ENCODE data around the gene C1orf74. TPM values are rescaled to one million over a fixed set of nuclear protein-coding genes. Genes with fewer than 3 reads are reported as not detected.

The C1orf74 gene
- total and polyA plus RNA-seq, 2 experiments from 2014 or later: 1.4 to 2.3 TPM

DNA sequence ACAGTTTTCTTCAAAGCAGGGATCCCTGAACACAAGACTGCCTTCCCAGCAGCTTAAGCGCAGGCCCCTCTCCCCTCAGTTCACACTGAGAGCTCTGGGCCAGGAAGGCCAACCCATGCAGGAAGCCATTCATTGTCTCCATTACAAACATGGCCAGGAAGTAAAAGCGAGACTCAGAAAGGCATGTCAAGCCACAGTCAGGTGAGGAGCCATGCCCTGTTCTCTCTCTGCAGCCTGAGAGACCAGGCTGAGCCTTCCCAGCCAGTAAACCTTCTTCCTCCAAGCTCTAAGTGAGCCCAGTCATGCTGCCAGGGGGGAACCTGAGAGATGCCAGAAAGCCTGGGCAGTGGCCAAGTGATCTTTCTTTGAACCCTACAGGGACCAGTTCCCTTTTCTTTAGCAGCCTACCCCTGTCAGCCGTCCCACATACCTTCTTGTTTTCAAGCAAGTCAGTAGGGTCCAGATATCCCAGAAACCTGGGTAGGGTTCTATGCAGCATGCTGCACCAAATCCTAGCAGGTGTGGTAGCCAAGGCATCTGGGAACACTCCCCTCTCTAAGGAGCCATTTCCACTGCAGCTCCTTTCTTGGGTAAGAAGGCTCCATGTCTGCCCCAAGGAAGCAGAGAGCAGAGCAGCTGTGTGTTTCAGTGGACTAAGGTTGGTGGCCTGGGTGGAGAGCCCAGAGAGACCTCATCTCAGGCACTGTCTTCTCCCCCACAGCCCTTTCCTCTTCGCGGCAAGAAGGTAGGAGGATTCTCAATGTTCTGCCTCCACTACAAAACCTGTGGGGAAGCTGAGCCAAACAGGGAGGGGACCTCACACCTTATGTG, 27.5 kb downstream of the C1orf74 start:
- no peak overlapping the region for H3K4me2 ChIP-seq (ENCODE audit: unreplicated experiment)
- no peak for DNase-seq
- WGBS, 2 experiments (ENCODE audit: low coverage in 1 of 2, low lambda C conversion rate in 2 of 2, missing lambda C conversion rate in 2 of 2): 73 to 77% methylated on average over 5 of the region's 5 CpGs
- no peak overlapping the region for H3K4me3 ChIP-seq
- no peaks in the 10 kb centered on the region for H3K27me3 ChIP-seq (replicated peaks; ENCODE audit: insufficient read depth)
- H3K36me3 ChIP-seq (ENCODE audit: low read depth): no peaks in the 10 kb centered on the region
- no peaks in the 10 kb centered on the region for H3K9me2 ChIP-seq (ENCODE audit: insufficient read depth)
- no peak for TF ChIP-seq EZH2phosphoT487 (IDR thresholded peaks at IDR 0.05; ENCODE audit: insufficient read depth, low read depth)
- TF ChIP-seq EZH2 (IDR thresholded peaks at IDR 0.05; ENCODE audit: insufficient read depth, poor library complexity, severe bottlenecking): no peak
- H3K79me2 ChIP-seq (ENCODE audit: insufficient read depth): no peaks in the 10 kb centered on the region
- in situ Hi-C loops (cut with MboI): no loop called here
- no peaks in the 10 kb centered on the region for H3K9me3 ChIP-seq (ENCODE audit: low read depth)
- no peaks in the 10 kb centered on the region for H3F3A ChIP-seq (ENCODE audit: insufficient read depth)
- H2AFZ ChIP-seq: no peak overlapping the region
- H3K27ac ChIP-seq: no peak overlapping the region
- H3K9ac ChIP-seq: no peak overlapping the region
- H3K4me1 ChIP-seq (ENCODE audit: insufficient read depth): 0 out of 2 replicates have a peak, but pooled peaks cover 9% of the 10 kb centered on the region
- H4K20me1 ChIP-seq (ENCODE audit: insufficient read depth): no peaks in the 10 kb centered on the region

DNA sequence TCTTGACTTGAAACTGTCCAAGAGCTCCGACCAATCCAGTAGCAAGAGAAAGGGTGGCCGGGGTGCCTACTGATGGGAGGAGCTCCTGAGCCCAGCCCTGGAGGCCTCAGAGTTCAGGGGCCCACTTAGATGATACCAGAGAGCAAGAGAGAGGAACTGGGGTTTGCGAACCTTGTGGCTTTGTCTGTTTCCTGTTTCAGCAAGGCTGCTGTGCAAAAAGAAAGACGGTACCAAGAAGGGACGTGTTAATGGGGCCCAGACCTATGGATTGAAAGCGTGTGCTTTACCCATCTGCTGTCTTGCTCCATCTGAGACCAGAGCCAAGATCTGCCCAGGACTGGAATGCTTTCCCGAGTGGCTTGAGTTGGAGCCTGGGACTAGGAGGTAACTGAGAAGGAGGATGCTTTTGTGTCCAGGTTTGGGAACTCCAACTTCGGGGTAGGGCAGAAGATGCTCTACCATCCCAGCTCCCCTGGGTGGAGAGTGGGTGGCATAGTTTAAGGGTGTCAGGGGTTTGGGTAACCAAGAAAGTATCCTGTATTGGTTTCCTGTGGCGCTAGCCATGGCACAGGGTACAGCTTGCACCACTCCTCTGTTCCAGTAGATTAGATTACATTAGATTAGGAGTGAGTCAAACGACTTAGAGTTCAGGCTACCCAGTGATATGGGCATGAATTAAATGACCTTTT, 28.3 kb downstream of the C1orf74 start, which contains the start of gene TRAF3IP3:
TRAF3IP3 (plus strand) TSS at position 128 of the 689 bp plus-strand sequence. CDS start 3,987 bp downstream, outside the sequence.
- Histone ChIP-seq H3F3A (ENCODE audit: insufficient read depth) (no peaks in the 10 kb centered on the region), H3K9me3 (ENCODE audit: low read depth) (no peaks in the 10 kb centered on the region), H3K9me2 (ENCODE audit: insufficient read depth) (no peaks in the 10 kb centered on the region), H3K4me1 (ENCODE audit: insufficient read depth) (0 out of 2 replicates have a peak, but pooled peaks cover 7% of the 10 kb centered on the region), H3K79me2 (ENCODE audit: insufficient read depth) (no peaks in the 10 kb centered on the region), H3K4me2 (ENCODE audit: unreplicated experiment) (no peak within 1 kb of the TSS), H4K20me1 (ENCODE audit: insufficient read depth) (no peaks in the 10 kb centered on the region), H3K27me3 (replicated peaks; ENCODE audit: insufficient read depth) (no peaks in the 10 kb centered on the region), H3K9ac (no peak within 1 kb of the TSS), H3K27ac (no peak within 1 kb of the TSS), H3K4me3 (no peak within 1 kb of the TSS), H3K36me3 (ENCODE audit: low read depth) (no peaks in the 10 kb centered on the region), H2AFZ (no peak within 1 kb of the TSS)
- 65 to 68% methylated on average over 10 of the region's 10 CpGs for WGBS, 2 experiments (ENCODE audit: low coverage in 1 of 2, low lambda C conversion rate in 2 of 2, missing lambda C conversion rate in 2 of 2)
- in situ Hi-C loops (cut with MboI): no loop called here
- DNase-seq: no peak
- TF ChIP-seq EZH2phosphoT487 (IDR thresholded peaks at IDR 0.05; ENCODE audit: insufficient read depth, low read depth) (no peak), EZH2 (IDR thresholded peaks at IDR 0.05; ENCODE audit: insufficient read depth, poor library complexity, severe bottlenecking) (no peak)

DNA sequence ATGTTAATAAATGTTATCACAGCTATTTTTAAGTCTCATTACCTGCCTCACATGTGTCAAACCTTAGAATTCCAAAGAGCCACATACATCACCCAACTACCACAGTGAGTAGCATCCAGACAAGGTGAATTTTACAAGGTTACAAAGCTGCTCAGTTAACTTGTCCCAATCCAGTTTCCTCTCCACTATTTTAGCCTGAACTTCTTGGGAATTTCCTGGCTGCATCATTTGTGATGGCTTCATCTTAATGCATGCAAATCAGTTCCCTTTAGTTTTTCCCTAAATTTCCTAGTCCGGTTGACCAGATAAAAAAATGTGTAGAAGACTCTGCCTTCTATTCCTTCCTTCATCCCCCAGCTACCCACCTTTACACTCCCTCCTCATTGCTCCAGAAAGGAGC, 29.1 kb downstream of the C1orf74 start:
- in situ Hi-C loops (cut with MboI): no loop called here
- Histone ChIP-seq H2AFZ (no peak overlapping the region), H3K4me1 (ENCODE audit: insufficient read depth) (no peaks in the 10 kb centered on the region), H3K27ac (no peak overlapping the region), H3F3A (ENCODE audit: insufficient read depth) (no peaks in the 10 kb centered on the region), H3K9me3 (ENCODE audit: low read depth) (no peaks in the 10 kb centered on the region), H3K4me2 (ENCODE audit: unreplicated experiment) (no peak overlapping the region), H3K79me2 (ENCODE audit: insufficient read depth) (no peaks in the 10 kb centered on the region), H3K36me3 (ENCODE audit: low read depth) (no peaks in the 10 kb centered on the region), H3K27me3 (replicated peaks; ENCODE audit: insufficient read depth) (no peaks in the 10 kb centered on the region), H3K9ac (no peak overlapping the region), H3K9me2 (ENCODE audit: insufficient read depth) (no peaks in the 10 kb centered on the region), H4K20me1 (ENCODE audit: insufficient read depth) (no peaks in the 10 kb centered on the region), H3K4me3 (no peak overlapping the region)
- 56 to 76% methylated on average over 1 of the region's 1 CpG for WGBS, 2 experiments (ENCODE audit: low coverage in 1 of 2, low lambda C conversion rate in 2 of 2, missing lambda C conversion rate in 2 of 2)
- no peak for TF ChIP-seq EZH2phosphoT487 (IDR thresholded peaks at IDR 0.05; ENCODE audit: insufficient read depth, low read depth)
- no peak for TF ChIP-seq EZH2 (IDR thresholded peaks at IDR 0.05; ENCODE audit: insufficient read depth, poor library complexity, severe bottlenecking)
- no peak for DNase-seq

DNA sequence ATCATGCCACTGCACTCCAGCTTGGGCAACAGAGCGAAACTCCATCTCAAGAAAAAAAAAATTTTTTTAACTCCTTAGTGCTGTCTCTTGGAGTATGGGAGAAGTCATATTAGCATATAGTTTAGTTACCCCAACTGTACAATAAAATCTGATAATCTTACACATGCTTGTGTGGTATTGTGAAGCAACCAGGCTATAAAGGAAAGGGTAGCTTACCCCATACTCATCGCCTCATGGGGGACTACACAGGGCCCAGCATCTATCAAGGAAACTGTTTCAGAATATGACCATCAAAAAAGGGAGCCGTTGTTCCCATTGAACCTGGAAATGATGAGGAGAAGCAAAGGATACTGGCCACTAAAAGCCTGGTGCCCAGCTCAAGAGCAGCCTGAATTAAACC, 31.5 kb downstream of the C1orf74 start:
- H4K20me1 ChIP-seq (ENCODE audit: insufficient read depth): no peaks in the 10 kb centered on the region
- H3K27ac ChIP-seq: no peak overlapping the region
- no peaks in the 10 kb centered on the region for H3K79me2 ChIP-seq (ENCODE audit: insufficient read depth)
- 88 to 90% methylated on average over 3 of the region's 3 CpGs for WGBS, 2 experiments (ENCODE audit: low coverage in 1 of 2, low lambda C conversion rate in 2 of 2, missing lambda C conversion rate in 2 of 2)
- no peak overlapping the region for H3K4me2 ChIP-seq (ENCODE audit: unreplicated experiment)
- no peaks in the 10 kb centered on the region for H3K4me1 ChIP-seq (ENCODE audit: insufficient read depth)
- TF ChIP-seq EZH2 (IDR thresholded peaks at IDR 0.05; ENCODE audit: insufficient read depth, poor library complexity, severe bottlenecking): no peak
- TF ChIP-seq EZH2phosphoT487 (IDR thresholded peaks at IDR 0.05; ENCODE audit: insufficient read depth, low read depth): no peak
- no peaks in the 10 kb centered on the region for H3F3A ChIP-seq (ENCODE audit: insufficient read depth)
- H3K9me3 ChIP-seq (ENCODE audit: low read depth): no peaks in the 10 kb centered on the region
- no peaks in the 10 kb centered on the region for H3K27me3 ChIP-seq (replicated peaks; ENCODE audit: insufficient read depth)
- no peaks in the 10 kb centered on the region for H3K36me3 ChIP-seq (ENCODE audit: low read depth)
- DNase-seq: no peak
- no peaks in the 10 kb centered on the region for H3K9me2 ChIP-seq (ENCODE audit: insufficient read depth)
- H3K9ac ChIP-seq: no peak overlapping the region
- no peak overlapping the region for H2AFZ ChIP-seq
- H3K4me3 ChIP-seq: no peak overlapping the region
- in situ Hi-C loops (cut with MboI): no loop called here
